ENCODE data around the gene TAX1BP1. TPM values are rescaled to one million over a fixed set of nuclear protein-coding genes. Genes with fewer than 3 reads are reported as not detected.

TAX1BP1 gene
- total and polyA plus RNA-seq, 11 donors: 91.2 to 190 (median 159) TPM

GRCh38 chr7:27826357-27826756 lies 86.4 kb downstream of the TAX1BP1 start:
- intact Hi-C loops (cut with DNase I): no loop called here
- H3K36me3 ChIP-seq: peaks cover 0 to 74% (median 43%) of the 10 kb centered on the region in 9 donors
- peaks cover 0 to 16% (median 3%) of the 10 kb centered on the region in 12 donors for H3K4me1 ChIP-seq
- DNase-seq: no peak
- H3K9me3 ChIP-seq: no peaks in the 10 kb centered on the region
- no peak for TF ChIP-seq POLR2A (IDR thresholded peaks at IDR 0.05)
- TF ChIP-seq, protein P1, sequence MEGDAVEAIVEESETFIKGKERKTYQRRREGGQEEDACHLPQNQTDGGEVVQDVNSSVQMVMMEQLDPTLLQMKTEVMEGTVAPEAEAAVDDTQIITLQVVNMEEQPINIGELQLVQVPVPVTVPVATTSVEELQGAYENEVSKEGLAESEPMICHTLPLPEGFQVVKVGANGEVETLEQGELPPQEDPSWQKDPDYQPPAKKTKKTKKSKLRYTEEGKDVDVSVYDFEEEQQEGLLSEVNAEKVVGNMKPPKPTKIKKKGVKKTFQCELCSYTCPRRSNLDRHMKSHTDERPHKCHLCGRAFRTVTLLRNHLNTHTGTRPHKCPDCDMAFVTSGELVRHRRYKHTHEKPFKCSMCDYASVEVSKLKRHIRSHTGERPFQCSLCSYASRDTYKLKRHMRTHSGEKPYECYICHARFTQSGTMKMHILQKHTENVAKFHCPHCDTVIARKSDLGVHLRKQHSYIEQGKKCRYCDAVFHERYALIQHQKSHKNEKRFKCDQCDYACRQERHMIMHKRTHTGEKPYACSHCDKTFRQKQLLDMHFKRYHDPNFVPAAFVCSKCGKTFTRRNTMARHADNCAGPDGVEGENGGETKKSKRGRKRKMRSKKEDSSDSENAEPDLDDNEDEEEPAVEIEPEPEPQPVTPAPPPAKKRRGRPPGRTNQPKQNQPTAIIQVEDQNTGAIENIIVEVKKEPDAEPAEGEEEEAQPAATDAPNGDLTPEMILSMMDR (IDR thresholded peaks at IDR 0.05): no peak
- WGBS, 4 donors: 55 to 58% (median 57%) methylated on average over 5 of the region's 5 CpGs
- no peak overlapping the region for H3K4me3 ChIP-seq
- H3K27ac ChIP-seq: peak overlapping the region in 1 of 12 donors; percentile 48
- no peaks in the 10 kb centered on the region for H3K27me3 ChIP-seq
- ATAC-seq: peak in 1 of 4 donors; percentile 48

GRCh38 chr7:27834179-27834921 lies 94.4 kb downstream of the TAX1BP1 start:
- peaks cover 0 to 60% (median 37%) of the 10 kb centered on the region in 9 donors for H3K36me3 ChIP-seq
- peak in 4 of 5 donors; percentile 28 to 62 (median 44) for DNase-seq

GRCh38 chr7:27835376-27835775 lies 95.4 kb downstream of the TAX1BP1 start:
- no peaks in the 10 kb centered on the region for H3K9me3 ChIP-seq
- peak; percentile 59 to 76 (median 66) for ATAC-seq
- WGBS, 4 donors: 42 to 53% (median 49%) methylated on average over 7 of the region's 7 CpGs
- H3K27ac ChIP-seq: peak overlapping the region; percentile 9 to 78 (median 70)
- peaks cover 0 to 59% (median 36%) of the 10 kb centered on the region in 9 donors for H3K36me3 ChIP-seq
- no peak overlapping the region for H3K4me3 ChIP-seq
- H3K27me3 ChIP-seq: no peaks in the 10 kb centered on the region
- no peak for TF ChIP-seq POLR2A (IDR thresholded peaks at IDR 0.05)
- TF ChIP-seq, protein P1 (IDR thresholded peaks at IDR 0.05): no peak
- intact Hi-C loops (cut with DNase I): no loop called here
- peak in 1 of 5 donors; percentile 28 for DNase-seq
- H3K4me1 ChIP-seq: peaks cover 0 to 26% (median 6%) of the 10 kb centered on the region in 12 donors

More at GRCh38 chr7:27834179-27834921, 94.4 kb downstream of the TAX1BP1 start:
- H3K27me3 ChIP-seq: no peaks in the 10 kb centered on the region
- WGBS, 4 donors: 66 to 69% (median 68%) methylated on average over 6 to 7 of the region's 7 CpGs
- TF ChIP-seq POLR2A (IDR thresholded peaks at IDR 0.05): no peak
- TF ChIP-seq, protein P1 (IDR thresholded peaks at IDR 0.05): no peak
- H3K27ac ChIP-seq: peak overlapping the region; percentile 9 to 78 (median 70)
- H3K4me3 ChIP-seq: no peak overlapping the region
- no peaks in the 10 kb centered on the region for H3K9me3 ChIP-seq
- ATAC-seq: peak; percentile 83 to 91 (median 90)
- H3K4me1 ChIP-seq: peaks cover 0 to 26% (median 6%) of the 10 kb centered on the region in 12 donors
- intact Hi-C loops (cut with DNase I): loop anchor here in 1 of 10 donors (5.0 kb wide), 1 partner anchor 173 kb away; no protein-coding TSS in a partner anchor

DNA sequence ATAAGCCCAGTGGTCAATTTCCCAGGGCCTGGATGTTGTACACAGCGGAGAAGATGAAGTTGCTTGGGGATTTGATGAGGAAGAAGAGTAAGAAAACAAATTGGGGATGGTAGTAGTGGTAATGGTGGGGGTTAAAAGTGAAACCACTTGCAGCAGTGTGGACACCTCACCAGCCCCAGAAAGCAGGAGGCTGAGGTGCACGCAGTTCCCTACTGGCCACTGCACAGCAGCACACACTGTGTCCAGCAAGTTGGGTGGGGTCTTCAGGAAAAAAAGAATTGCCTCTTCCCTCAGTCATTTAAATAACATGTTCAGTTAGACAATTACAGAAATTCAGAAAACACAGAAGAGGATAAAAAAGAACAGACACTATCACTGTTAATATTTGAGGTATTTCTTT lies 96.6 kb downstream of the TAX1BP1 start:
- H3K27me3 ChIP-seq: no peaks in the 10 kb centered on the region
- peaks cover 0 to 56% (median 33%) of the 10 kb centered on the region in 9 donors for H3K36me3 ChIP-seq
- peaks cover 0 to 26% (median 6%) of the 10 kb centered on the region in 12 donors for H3K4me1 ChIP-seq
- TF ChIP-seq, protein P1 (IDR thresholded peaks at IDR 0.05): no peak
- no peak for TF ChIP-seq POLR2A (IDR thresholded peaks at IDR 0.05)
- peak overlapping the region in 3 of 12 donors; percentile 70 to 77 (median 73) for H3K27ac ChIP-seq
- intact Hi-C loops (cut with DNase I): no loop called here
- 94 to 100% (median 99%) methylated on average over 2 of the region's 2 CpGs for WGBS, 4 donors
- DNase-seq (no peak), ATAC-seq (no peak)
- H3K9me3 ChIP-seq: no peaks in the 10 kb centered on the region
- H3K4me3 ChIP-seq: no peak overlapping the region
